Measurements from ENCODE around the gene SFRP5.

Gene SFRP5

DNA sequence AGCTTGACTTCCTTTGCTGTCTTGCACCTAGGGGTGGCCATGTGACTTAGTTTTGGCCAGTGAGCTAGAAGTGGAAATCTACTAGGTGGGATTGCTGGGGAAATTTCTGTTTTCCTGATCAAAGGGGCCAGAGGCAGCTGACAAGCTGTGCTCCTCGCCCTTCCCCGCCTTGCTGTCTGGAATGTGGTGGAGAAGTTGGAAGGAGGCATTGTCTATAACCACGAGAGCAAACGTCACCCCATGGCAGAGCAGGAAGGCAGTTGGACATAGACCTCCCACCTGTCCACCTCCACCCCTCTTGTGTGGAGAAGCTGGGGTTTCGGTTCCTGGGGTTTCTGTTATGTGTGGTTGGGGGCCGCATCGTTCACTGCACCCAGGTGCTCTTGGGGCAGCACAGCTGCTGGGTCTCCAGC is 7.3 kb downstream of the SFRP5 start:
- no peak for DNase-seq (ENCODE audit: low spot score)

- DNase-seq (ENCODE audit: low spot score), result no peak
Observed at GRCh38 chr10:97763947-97764346, 7.9 kb downstream of the SFRP5 start.

DNA sequence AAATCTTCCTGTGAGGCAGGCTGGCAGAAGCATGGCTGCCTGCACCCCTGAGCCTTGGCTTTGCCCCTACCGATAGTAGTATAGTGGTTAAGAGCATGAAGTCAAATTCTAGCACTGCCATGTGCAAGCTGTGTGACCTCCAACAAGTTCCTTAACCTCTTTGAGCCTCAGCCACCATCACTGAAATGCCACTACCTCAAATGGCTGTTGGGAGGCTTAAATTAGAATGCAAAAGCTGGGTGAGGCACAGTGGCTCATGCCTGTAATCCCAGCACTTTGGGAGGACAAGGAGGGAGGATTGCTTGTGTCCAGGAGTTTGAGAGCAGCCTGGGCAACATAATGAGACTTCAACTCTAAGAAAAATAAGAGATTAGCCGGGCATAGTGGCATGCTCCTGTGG is 8.4 kb downstream of the SFRP5 start:
- no peak for DNase-seq (ENCODE audit: low spot score)

GRCh38 chr10:97762816-97763215 is 9.0 kb downstream of the SFRP5 start:
- DNase-seq (ENCODE audit: low spot score), result peak; percentile 49

- no peak for DNase-seq (ENCODE audit: low spot score)
Observed at GRCh38 chr10:97762056-97762455, 9.7 kb downstream of the SFRP5 start.

DNA sequence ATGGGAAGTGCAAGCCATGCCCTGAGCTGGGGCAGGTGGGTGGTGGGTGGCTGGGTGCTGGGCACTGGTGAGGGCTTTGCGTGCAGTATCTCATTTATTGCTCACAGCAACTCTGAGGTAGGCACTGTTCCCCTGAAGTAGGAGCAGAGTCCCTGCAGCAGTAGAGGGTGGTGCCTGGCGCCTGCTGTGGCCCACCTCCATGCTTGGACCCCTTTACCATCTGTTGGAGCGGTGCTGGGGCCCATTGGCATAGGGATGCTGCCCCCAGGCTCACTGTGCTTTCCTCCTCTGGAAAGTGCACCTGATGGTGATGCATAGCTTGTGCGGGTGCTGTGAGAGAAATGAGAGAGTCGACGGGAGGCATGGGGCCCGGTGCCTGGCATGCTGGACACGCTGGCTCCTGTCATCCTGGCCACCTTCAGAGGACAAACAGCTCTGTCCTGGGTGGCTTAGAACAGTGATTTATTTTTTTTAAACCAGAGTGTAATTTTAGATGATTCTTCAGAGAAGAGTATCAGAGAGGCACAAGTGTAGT is 10.4 kb downstream of the SFRP5 start:
- DNase-seq (ENCODE audit: low spot score), result no peak

DNA sequence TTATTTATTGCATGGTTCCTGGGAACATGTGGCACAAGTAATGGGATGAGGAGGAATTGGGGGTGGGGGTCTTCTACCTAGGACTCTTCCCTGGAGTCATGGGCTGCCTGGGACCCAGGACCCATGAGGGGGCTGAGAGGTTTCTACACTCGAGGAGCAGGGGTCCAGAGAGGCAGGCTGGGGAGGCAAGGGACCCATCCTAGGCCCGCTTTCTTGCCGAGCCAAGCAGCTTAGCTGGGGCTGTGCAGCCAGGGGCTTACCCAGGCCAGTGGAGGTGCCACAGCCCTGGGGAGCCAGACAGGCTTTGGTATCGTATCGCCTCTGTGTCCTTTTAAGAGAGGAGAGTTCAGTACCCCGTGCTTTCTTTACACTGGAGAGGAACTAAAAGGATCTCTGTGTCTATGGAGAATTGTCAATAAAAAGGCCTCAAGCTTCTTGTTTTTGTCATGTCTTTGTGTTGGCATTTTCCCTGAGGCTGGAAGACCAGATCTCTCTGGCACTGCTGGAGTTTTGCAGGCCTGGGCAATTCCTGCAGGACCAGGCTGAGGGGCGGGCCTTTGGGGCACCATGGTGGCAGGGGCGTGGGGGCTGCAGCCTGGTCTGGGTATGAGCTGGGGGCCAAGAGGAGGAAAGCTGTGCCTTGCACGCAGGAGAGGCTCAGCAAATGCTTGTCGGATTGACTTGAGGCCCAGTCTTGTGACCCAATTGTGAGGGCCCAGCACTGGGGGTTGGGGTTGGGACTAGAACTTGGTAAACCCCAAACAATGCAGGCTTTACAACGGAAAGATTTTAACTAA is 11.1 kb downstream of the SFRP5 start:
- DNase-seq (ENCODE audit: low spot score), result no peak

DNA sequence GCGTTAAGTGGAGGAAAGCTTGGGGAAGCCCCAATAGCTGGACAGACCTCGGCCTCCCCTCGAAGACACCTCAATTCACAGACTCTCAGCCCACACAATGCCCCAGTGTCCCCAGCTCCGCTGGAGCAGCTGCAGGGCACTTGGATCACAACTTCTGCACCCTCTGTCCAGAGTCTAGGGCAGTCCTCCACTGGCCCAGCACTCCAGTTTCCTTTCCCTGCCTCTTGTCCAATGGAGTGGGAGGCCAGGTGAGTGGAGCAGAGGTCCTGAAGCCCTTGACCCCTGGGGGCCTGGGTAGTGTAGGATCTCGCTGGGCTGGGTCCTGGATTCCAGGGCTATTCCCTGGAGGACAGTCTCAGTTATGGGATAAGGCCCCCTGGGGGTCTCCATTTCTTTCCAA is 11.9 kb downstream of the SFRP5 start:
- no peak for DNase-seq (ENCODE audit: low spot score)

DNA sequence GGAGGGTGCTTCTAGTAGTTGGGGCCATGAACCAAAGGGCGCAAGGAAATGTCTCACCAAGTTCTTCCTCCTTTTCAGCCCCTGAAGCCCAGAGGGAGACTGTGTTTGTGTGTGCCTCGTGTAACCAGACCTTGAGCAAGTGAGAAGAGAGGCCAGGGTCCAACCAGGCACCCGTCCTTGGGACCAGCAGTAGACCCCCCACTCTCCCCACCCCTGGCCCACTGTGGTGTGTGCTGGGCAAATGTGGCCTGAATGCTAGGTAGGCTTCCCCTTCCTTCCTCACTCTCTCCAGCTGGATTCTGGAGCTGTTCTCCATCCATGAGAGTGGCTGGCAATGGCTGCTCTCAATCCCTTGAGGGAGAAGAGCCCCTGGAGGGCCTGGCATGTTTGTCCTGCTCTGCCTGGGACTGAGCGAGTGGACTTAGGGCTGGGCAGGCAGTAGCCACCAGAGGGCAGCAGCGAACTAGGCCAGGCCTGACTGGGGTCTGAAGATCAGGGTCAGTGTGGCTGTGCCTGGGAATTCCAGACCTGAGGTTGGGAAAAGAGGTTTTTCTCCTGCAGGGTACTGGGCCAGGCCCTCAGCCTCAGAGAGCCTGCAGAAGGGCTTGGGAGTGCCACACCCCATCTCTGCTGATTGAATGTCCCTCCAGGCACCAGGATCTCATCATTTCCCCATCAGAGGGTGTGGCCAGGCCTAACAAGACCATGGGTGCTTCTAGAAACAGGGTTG is 12.5 kb downstream of the SFRP5 start:
- peak; percentile 95 for DNase-seq (ENCODE audit: low spot score)

- no peak for DNase-seq (ENCODE audit: low spot score)
Observed at GRCh38 chr10:97757471-97757870, 14.3 kb downstream of the SFRP5 start.

DNA sequence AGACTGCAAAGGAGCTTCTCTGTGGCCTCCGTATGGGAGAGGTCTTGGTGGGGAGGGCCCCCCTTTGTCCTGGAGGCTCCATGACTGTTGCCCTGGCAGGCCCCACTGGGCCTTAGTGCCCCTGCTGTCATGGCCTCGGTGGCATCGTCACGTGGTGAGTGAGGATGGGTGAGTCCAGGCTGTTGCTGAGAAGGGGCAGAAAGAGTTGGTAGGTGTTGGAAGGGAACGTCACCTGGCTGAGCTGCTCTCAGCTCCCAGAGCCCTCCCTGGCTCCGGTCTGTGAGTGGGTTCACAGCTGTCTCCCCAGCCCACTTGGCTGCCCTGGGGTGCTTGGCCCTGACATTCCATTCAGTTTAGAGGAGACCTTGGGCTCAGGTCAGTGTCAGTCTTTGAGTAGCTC is 16.1 kb downstream of the SFRP5 start:
- DNase-seq (ENCODE audit: low spot score), result no peak

GRCh38 chr10:97754726-97755125 is 17.1 kb downstream of the SFRP5 start:
- DNase-seq (ENCODE audit: low spot score), result no peak

DNA sequence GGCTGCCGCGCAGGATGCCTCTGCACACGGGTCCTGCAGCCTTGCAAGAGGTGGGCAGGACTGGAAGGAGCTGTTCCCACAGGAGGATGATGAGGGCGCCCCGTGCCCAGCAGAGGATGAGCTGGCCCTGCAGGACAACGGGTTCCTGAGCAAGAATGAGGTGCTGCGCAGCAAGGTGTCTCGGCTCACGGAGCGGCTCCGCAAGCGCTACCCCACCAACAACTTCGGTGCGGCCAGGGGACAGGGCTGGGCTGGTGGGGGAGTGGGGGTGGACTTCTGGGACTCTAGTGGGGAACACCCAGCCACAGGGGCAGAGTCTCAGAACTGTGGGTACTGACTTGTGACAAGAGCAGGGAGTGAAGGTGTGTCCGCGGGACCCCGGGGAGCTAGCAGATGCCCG is 18.8 kb downstream of the SFRP5 start:
- no peak for DNase-seq (ENCODE audit: low spot score)

DNA sequence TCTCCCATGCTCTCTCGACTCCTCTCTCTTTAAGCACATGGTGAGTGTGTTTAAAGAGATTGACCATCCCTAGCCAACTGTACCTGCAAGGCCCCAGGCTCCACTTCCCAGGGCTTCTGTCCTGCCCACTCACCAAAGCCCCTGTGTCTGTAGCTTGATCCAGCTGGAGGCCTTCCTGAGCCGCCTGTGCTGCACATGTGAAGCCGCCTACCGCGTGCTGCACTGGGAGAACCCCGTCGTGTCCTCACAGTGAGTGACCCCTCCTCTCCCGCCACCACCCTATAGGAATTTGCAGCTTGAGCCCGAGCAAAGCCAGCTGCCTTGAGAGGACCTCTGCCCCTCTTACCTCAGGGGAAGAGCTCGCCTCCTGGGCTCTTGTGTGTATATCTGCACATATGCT is 23.7 kb downstream of the SFRP5 start:
- no peak for DNase-seq (ENCODE audit: low spot score)

GRCh38 chr10:97747573-97747972 is 24.2 kb downstream of the SFRP5 start:
- no peak for DNase-seq (ENCODE audit: low spot score)

- no peak for DNase-seq (ENCODE audit: low spot score)
Observed at GRCh38 chr10:97744405-97745035, 27.3 kb downstream of the SFRP5 start.

- no peak for DNase-seq (ENCODE audit: low spot score)
Observed at GRCh38 chr10:97743169-97743943, 28.4 kb downstream of the SFRP5 start.

DNA sequence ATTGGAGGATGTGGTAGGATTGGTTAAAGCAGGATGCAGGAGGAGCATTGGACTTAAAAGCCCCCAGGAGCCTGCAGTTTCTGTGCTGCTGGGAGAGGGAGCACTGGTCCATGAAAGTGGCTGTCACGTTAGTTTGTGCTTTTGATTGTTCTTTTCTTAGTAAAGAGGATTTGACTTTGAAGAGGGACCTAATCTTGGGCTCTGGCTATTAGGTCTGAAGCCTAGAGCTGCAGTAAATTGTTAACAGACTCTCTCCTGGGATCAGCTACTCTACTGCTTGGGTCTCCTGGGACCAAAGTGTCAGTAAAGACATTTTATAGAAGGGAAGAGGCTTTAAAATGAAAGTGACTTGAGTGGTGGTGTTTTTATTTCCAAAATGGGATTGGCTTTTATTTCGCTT is 31.2 kb downstream of the SFRP5 start:
- DNase-seq (ENCODE audit: low spot score), result no peak

- no peak for DNase-seq (ENCODE audit: low spot score)
Observed at GRCh38 chr10:97738616-97739015, 33.2 kb downstream of the SFRP5 start.

GRCh38 chr10:97737770-97738265 is 34.0 kb downstream of the SFRP5 start:
- DNase-seq (ENCODE audit: low spot score), result no peak

GRCh38 chr10:97736902-97737769 is 34.7 kb downstream of the SFRP5 start, which contains the start of gene ZFYVE27:
TSS of gene ZFYVE27 (plus strand) at chr10:97737128. CDS start at chr10:97738478, 1,350 bp downstream.
- peak; percentile 93 for DNase-seq (ENCODE audit: low spot score)

Measured in HuH-7.5 (cell line).